SK-N-MC (cell line): ENCODE results near the gene BCAS2.

Experiments
- DNase-seq: peaks from one replicate; pipeline ENCODE4 v3.0.0-alpha.2; 2011; ENCODE audit warnings: low read depth, low spot score
- H3K27ac ChIP-seq: fragments of 200-600 bp; sonication (generic); 2 replicates; pipeline ENCODE4 v1.5.1; 2016; ENCODE audit warnings: mixed run types
- H3K36me3 ChIP-seq: fragments of 200-600 bp; sonication (generic); 2 replicates; pipeline ENCODE4 v1.6.1; 2017; ENCODE audit warnings: antibody characterized with exemption, low read length, mixed read lengths; ENCODE audit not compliant: insufficient read depth
- H3K4me3 ChIP-seq: fragments of 200-600 bp; sonication (generic); 2 replicates; pipeline ENCODE4 v1.5.1; 2016
- H3K9ac ChIP-seq: fragments of 200-600 bp; sonication (generic); 2 replicates; pipeline ENCODE4 v1.8.0; 2017; ENCODE audit warnings: mixed run types, mixed read lengths; ENCODE audit not compliant: insufficient read length
- H3K9me3 ChIP-seq: fragments of 200-600 bp; sonication (generic); 2 replicates; pipeline ENCODE4 v1.6.1; 2017; ENCODE audit warnings: low read depth, mild to moderate bottlenecking, antibody characterized with exemption, low read length, moderate library complexity, mixed read lengths
- EZH2 ChIP-seq: fragments of 200-600 bp; sonication (generic); IDR thresholded peaks from one replicate; pipeline ENCODE4 v1.6.1; 2017; ENCODE audit warnings: antibody characterized with exemption
- FOXP2 ChIP-seq: optimal IDR thresholded peaks from 2 replicates; pipeline ENCODE3; 2011; ENCODE audit warnings: mild to moderate bottlenecking, moderate library complexity; ENCODE audit not compliant: insufficient read depth; ENCODE audit errors: extremely low read length, control extremely low read depth
- POLR2AphosphoS5 ChIP-seq: IDR thresholded peaks from 2 replicates; pipeline ENCODE4 v1.6.1; 2012; ENCODE audit warnings: mild to moderate bottlenecking, low read depth, low read length, borderline replicate concordance

The BCAS2 gene

GRCh38 chr1:114581335-114582287 is at the start of gene BCAS2:
Gene BCAS2 (minus strand): TSS chr1:114581615. CDS start chr1:114581591, 24 bp downstream.
- Histone ChIP-seq H3K9me3 (no peaks in the 10 kb centered on the region), H3K4me3 (peak within 1 kb of the TSS; percentile 88), H3K9ac (peak within 1 kb of the TSS; percentile 96), H3K27ac (peak within 1 kb of the TSS; percentile 97), H3K36me3 (peaks cover 71% of the 10 kb centered on the region)
- peak; percentile 96 for DNase-seq
- TF ChIP-seq EZH2 = no peak
- TF ChIP-seq POLR2AphosphoS5 = peak; percentile 97
- no peak for TF ChIP-seq FOXP2

DNA sequence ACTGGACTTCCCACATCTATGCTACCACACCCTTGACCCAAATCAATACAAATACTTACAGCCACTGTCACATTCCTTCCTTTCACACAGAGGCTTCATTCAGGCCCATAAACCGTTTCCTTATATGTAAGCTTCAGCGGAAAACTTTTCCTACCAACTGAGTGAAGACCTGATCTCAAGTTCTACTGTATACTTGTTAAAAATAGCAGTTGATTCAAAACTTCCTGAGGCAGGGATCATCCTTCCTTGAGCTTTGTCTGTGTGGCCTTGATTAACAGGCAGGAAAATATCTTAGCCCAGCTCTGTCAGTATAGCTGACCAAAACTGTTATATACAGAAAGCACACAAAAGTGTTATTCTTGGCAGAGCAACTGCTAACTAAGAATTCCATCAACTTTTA is 45.7 kb upstream of the BCAS2 start:
- H3K4me3 ChIP-seq = no peak overlapping the region
- peaks cover 51% of the 10 kb centered on the region for H3K36me3 ChIP-seq
- no peak overlapping the region for H3K27ac ChIP-seq
- DNase-seq = no peak
- H3K9ac ChIP-seq = no peak overlapping the region
- TF ChIP-seq POLR2AphosphoS5 (no peak), EZH2 (no peak), FOXP2 (no peak)
- no peaks in the 10 kb centered on the region for H3K9me3 ChIP-seq

DNA sequence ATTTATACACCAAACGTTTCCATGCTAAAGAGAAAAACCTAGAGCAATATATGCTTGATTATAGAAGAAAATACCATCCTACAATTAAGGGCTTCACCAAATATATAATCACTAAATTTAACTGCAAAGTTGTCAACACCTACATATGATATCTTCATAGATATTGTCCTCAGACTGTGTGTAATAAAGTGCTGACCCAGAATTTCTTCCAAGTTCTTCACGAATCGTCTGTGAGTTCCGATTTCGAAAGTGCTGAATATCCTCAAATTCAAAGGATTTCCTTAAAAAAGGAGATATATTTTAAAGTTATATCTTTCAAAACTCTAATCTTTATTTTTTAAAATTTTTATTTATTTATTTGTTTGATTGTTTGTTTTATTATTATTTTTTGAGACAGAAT is 41.9 kb upstream of the BCAS2 start:
- TF ChIP-seq EZH2 = no peak
- TF ChIP-seq FOXP2 = no peak
- no peak overlapping the region for H3K4me3 ChIP-seq
- peaks cover 71% of the 10 kb centered on the region for H3K36me3 ChIP-seq
- H3K9ac ChIP-seq = no peak overlapping the region
- no peak overlapping the region for H3K27ac ChIP-seq
- DNase-seq = no peak
- H3K9me3 ChIP-seq = no peaks in the 10 kb centered on the region

GRCh38 chr1:114620419-114620818 is 39.0 kb upstream of the BCAS2 start:
- Histone ChIP-seq H3K36me3 (peaks cover 88% of the 10 kb centered on the region), H3K9me3 (no peaks in the 10 kb centered on the region), H3K27ac (peak overlapping the region; percentile 48; the same call in 1 of the 2 replicates), H3K9ac (no peak overlapping the region), H3K4me3 (no peak overlapping the region)
- no peak for DNase-seq
- no peak for TF ChIP-seq FOXP2
- TF ChIP-seq POLR2AphosphoS5 = no peak
- no peak for TF ChIP-seq EZH2

GRCh38 chr1:114618606-114619005 is 37.2 kb upstream of the BCAS2 start:
- Histone ChIP-seq H3K9ac (no peak overlapping the region), H3K9me3 (no peaks in the 10 kb centered on the region), H3K27ac (no peak overlapping the region), H3K36me3 (peaks cover 89% of the 10 kb centered on the region), H3K4me3 (no peak overlapping the region)
- TF ChIP-seq FOXP2 (no peak), POLR2AphosphoS5 (no peak), EZH2 (no peak)
- no peak for DNase-seq

DNA sequence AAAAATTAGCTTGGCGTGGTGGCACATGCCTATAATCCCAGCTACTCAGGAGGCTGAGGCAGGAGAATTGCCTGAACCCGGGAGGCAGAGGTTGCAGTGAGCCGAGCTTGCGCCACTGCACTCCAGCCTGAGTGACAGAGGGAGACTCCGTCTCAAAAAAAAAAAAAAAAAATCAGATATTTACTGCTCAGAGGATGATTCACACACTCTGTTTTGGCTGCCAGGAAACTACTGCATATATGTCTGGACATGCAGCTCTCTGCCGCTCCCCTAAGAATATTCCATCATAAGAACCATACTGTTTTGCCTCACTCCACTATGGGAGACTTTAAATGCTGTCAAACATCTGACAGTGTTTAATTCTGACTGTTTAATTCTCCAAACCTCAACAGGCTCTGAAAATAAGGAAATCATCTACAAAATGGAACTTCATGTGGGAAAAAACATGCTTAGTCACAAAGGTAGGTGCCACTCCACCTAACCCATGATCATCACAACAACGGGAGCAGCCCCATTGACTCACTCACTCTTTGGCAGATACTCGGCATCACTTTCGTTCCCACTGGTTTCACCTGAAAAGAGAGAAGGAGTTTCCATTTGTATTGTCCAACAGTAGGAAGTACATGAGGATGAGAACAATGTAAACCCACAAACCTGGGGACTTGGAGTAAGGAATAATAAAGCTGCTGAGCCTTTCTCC is 29.3 kb upstream of the BCAS2 start:
- TF ChIP-seq POLR2AphosphoS5 (no peak), EZH2 (no peak), FOXP2 (no peak)
- DNase-seq = no peak
- no peaks in the 10 kb centered on the region for H3K9me3 ChIP-seq

DNA sequence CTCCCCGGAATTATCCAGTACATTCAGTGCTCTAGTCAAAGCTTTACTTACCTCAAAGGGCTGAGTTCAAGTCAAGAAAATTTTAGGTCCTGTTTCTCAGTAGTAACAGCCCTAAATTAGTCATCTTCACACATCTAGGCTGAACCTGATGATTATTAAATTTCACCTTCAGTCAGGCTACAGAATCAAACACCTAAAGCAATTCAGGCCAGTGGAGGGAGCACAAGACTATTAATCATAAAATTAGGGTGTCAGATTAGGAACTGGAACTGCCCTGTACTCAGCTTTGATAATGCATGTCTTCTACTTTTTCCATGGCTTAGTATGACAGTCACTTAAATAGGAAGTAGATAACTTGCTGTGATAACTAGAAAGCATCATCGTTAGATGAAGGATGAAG is 28.4 kb upstream of the BCAS2 start:
- Histone ChIP-seq H3K9ac (no peak overlapping the region), H3K36me3 (peaks cover 93% of the 10 kb centered on the region), H3K9me3 (no peaks in the 10 kb centered on the region), H3K4me3 (no peak overlapping the region), H3K27ac (no peak overlapping the region)
- no peak for DNase-seq
- TF ChIP-seq EZH2 = no peak
- TF ChIP-seq POLR2AphosphoS5 = no peak
- no peak for TF ChIP-seq FOXP2

More for the DNA sequence above, 29.3 kb upstream of the BCAS2 start:
- Histone ChIP-seq H3K27ac (no peak overlapping the region), H3K36me3 (peaks cover 92% of the 10 kb centered on the region), H3K9ac (no peak overlapping the region), H3K4me3 (no peak overlapping the region)

- H3K36me3 ChIP-seq = peaks cover 93% of the 10 kb centered on the region
- TF ChIP-seq FOXP2 = no peak
- H3K9ac ChIP-seq = no peak overlapping the region
- H3K9me3 ChIP-seq = no peaks in the 10 kb centered on the region
- no peak for DNase-seq
- H3K27ac ChIP-seq = no peak overlapping the region
- no peak overlapping the region for H3K4me3 ChIP-seq
Measured at GRCh38 chr1:114609026-114609425, 27.6 kb upstream of the BCAS2 start.

GRCh38 chr1:114607223-114607622 is 25.8 kb upstream of the BCAS2 start:
- no peak for DNase-seq
- Histone ChIP-seq H3K27ac (no peak overlapping the region), H3K36me3 (peaks cover 96% of the 10 kb centered on the region), H3K9me3 (no peaks in the 10 kb centered on the region), H3K9ac (no peak overlapping the region), H3K4me3 (no peak overlapping the region)
- TF ChIP-seq EZH2 (no peak), POLR2AphosphoS5 (no peak), FOXP2 (no peak)
